ENCODE measurements around the gene CNEP1R1.
"Not testable (repeated sequence)": the region's sequence is repeated elsewhere in the genome, so short reads cannot be mapped to it uniquely, and the experiment has no call there.

CNEP1R1 gene

GRCh38 chr16:50024684-50025536 is at the start of gene CNEP1R1:
CNEP1R1 (plus strand) TSS chr16:50025225; CDS start chr16:50025316, 91 bp downstream.
- peak; percentile 97 for DNase-seq (ENCODE audit: low spot score)

- no peak for DNase-seq (ENCODE audit: low spot score)
Measured at GRCh38 chr16:49977427-49977826, 47.6 kb upstream of the CNEP1R1 start.

GRCh38 chr16:49978569-49979326 is 46.3 kb upstream of the CNEP1R1 start:
- DNase-seq (ENCODE audit: low spot score), result no peak

GRCh38 chr16:49980166-49980565 is 44.9 kb upstream of the CNEP1R1 start:
- DNase-seq (ENCODE audit: low spot score), result no peak

- DNase-seq (ENCODE audit: low spot score), result no peak
Measured at GRCh38 chr16:49986351-49987124, 38.5 kb upstream of the CNEP1R1 start.

- DNase-seq (ENCODE audit: low spot score), result no peak
Measured at GRCh38 chr16:49987381-49987780, 37.6 kb upstream of the CNEP1R1 start.

GRCh38 chr16:49992825-49993224 is 32.2 kb upstream of the CNEP1R1 start:
- DNase-seq (ENCODE audit: low spot score), result no peak

- DNase-seq (ENCODE audit: low spot score), result no peak
Measured at GRCh38 chr16:49993579-49993978, 31.4 kb upstream of the CNEP1R1 start.

GRCh38 chr16:49994006-49994405 is 31.0 kb upstream of the CNEP1R1 start:
- DNase-seq (ENCODE audit: low spot score), result no peak

- DNase-seq (ENCODE audit: low spot score), result no peak
Measured at GRCh38 chr16:49995720-49996119, 29.3 kb upstream of the CNEP1R1 start.

GRCh38 chr16:49997721-49998251 is 27.2 kb upstream of the CNEP1R1 start:
- no peak for DNase-seq (ENCODE audit: low spot score)

- DNase-seq (ENCODE audit: low spot score), result no peak
Measured at GRCh38 chr16:49998991-49999390, 26.0 kb upstream of the CNEP1R1 start.

GRCh38 chr16:50001144-50001543 is 23.9 kb upstream of the CNEP1R1 start:
- DNase-seq (ENCODE audit: low spot score), result no peak

- no peak for DNase-seq (ENCODE audit: low spot score)
Measured at GRCh38 chr16:50002190-50002589, 22.8 kb upstream of the CNEP1R1 start.

- no peak for DNase-seq (ENCODE audit: low spot score)
Measured at GRCh38 chr16:50004239-50004638, 20.8 kb upstream of the CNEP1R1 start.

- no peak for DNase-seq (ENCODE audit: low spot score)
Measured at GRCh38 chr16:50006964-50007363, 18.1 kb upstream of the CNEP1R1 start.

GRCh38 chr16:50007744-50008143 is 17.3 kb upstream of the CNEP1R1 start:
- no peak for DNase-seq (ENCODE audit: low spot score)

- no peak for DNase-seq (ENCODE audit: low spot score)
Measured at GRCh38 chr16:50010212-50010611, 14.8 kb upstream of the CNEP1R1 start.

- no peak for DNase-seq (ENCODE audit: low spot score)
Measured at GRCh38 chr16:50011707-50012106, 13.3 kb upstream of the CNEP1R1 start.

- DNase-seq (ENCODE audit: low spot score), result no peak
Measured at GRCh38 chr16:50012182-50012581, 12.8 kb upstream of the CNEP1R1 start.

GRCh38 chr16:50014211-50014610 is 10.8 kb upstream of the CNEP1R1 start:
- DNase-seq (ENCODE audit: low spot score), result not testable (repeated sequence)

GRCh38 chr16:50015631-50016030 is 9.4 kb upstream of the CNEP1R1 start:
- DNase-seq (ENCODE audit: low spot score), result no peak

All from hematopoietic multipotent progenitor cell treated with erythropoietin and hydrocortisone succinate and interleukin-3 and kit ligand, for 17 days (in vitro differentiated cells).